ENCODE measurements around the gene CYP27A1. TPM values are rescaled to one million over a fixed set of nuclear protein-coding genes. Genes with fewer than 3 reads are reported as not detected.

CYP27A1 gene
- total and polyA plus RNA-seq, 4 donors, result 112 to 354 (median 305) TPM

DNA sequence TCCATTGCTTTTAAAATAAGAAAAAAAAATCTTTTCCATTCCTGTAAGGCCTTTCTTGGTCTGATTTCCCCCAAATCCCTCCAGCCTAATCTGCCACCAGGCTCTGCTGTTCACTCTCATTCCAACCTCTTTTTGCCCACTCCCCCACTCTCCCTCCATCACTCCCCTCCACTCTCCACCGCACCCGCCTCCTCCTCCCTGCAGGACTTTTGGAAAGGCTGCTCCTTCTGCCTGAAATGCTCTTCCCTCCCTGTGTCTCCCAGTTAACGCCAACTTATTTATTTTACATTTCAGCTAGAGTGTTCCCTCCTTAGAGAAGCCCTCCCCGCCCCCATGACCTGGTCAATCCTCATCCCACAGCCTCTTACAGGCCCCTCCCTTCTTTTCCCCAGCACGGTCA lies 72.9 kb downstream of the CYP27A1 start:
- Histone ChIP-seq H3K9me3 (ENCODE audit: control insufficient read depth in 4 of 4, low read length in 3 of 4) (no peaks in the 10 kb centered on the region), H3K9ac (ENCODE audit: low read depth in 1 of 2, low read length in 2 of 2) (no peak overlapping the region), H3K27me3 (ENCODE audit: control insufficient read depth in 4 of 4, insufficient read depth in 4 of 4, low read length in 3 of 4) (peaks cover 2 to 17% (median 7%) of the 10 kb centered on the region in 4 donors), H3K36me3 (ENCODE audit: control insufficient read depth in 4 of 4, insufficient read depth in 3 of 4, low read depth in 1 of 4, low read length in 3 of 4) (no peaks in the 10 kb centered on the region), H3K27ac (ENCODE audit: low read depth in 1 of 2, low read length in 2 of 2) (no peak overlapping the region), H3K4me3 (ENCODE audit: low read depth in 1 of 3, low read length in 3 of 3) (no peak overlapping the region), H3K4me1 (ENCODE audit: control insufficient read depth in 4 of 4, insufficient read depth in 4 of 4, low read length in 3 of 4) (peaks cover 0 to 8% (median 2%) of the 10 kb centered on the region in 4 donors)
- 42% methylated on average over 5 of the region's 5 CpGs for WGBS
- TF ChIP-seq CTCF (IDR thresholded peaks at IDR 0.05; ENCODE audit: low read depth, low read length, missing input control) (no peak), EGR1 (IDR thresholded peaks at IDR 0.05; ENCODE audit: low read depth in 2 of 2) (no peak), YY1 (IDR thresholded peaks at IDR 0.05) (no peak), FOXA1 (IDR thresholded peaks at IDR 0.05) (no peak), GABPA (IDR thresholded peaks at IDR 0.05 in 1 of 2, conservative IDR thresholded peaks at IDR 0.05 in 1 of 2) (no peak), NR2F2 (IDR thresholded peaks at IDR 0.05) (no peak), HNF4A (conservative IDR thresholded peaks at IDR 0.05) (no peak), RXRA (IDR thresholded peaks at IDR 0.05) (no peak), HNF4G (IDR thresholded peaks at IDR 0.05) (no peak), JUND (IDR thresholded peaks at IDR 0.05) (no peak), RAD21 (IDR thresholded peaks at IDR 0.05) (no peak)
- TF ChIP-seq, protein P1, sequence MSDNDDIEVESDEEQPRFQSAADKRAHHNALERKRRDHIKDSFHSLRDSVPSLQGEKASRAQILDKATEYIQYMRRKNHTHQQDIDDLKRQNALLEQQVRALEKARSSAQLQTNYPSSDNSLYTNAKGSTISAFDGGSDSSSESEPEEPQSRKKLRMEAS (IDR thresholded peaks at IDR 0.05), result no peak
- TF ChIP-seq, protein P2, sequence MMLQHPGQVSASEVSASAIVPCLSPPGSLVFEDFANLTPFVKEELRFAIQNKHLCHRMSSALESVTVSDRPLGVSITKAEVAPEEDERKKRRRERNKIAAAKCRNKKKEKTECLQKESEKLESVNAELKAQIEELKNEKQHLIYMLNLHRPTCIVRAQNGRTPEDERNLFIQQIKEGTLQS (IDR thresholded peaks at IDR 0.05), result no peak
- TF ChIP-seq, protein P3, sequence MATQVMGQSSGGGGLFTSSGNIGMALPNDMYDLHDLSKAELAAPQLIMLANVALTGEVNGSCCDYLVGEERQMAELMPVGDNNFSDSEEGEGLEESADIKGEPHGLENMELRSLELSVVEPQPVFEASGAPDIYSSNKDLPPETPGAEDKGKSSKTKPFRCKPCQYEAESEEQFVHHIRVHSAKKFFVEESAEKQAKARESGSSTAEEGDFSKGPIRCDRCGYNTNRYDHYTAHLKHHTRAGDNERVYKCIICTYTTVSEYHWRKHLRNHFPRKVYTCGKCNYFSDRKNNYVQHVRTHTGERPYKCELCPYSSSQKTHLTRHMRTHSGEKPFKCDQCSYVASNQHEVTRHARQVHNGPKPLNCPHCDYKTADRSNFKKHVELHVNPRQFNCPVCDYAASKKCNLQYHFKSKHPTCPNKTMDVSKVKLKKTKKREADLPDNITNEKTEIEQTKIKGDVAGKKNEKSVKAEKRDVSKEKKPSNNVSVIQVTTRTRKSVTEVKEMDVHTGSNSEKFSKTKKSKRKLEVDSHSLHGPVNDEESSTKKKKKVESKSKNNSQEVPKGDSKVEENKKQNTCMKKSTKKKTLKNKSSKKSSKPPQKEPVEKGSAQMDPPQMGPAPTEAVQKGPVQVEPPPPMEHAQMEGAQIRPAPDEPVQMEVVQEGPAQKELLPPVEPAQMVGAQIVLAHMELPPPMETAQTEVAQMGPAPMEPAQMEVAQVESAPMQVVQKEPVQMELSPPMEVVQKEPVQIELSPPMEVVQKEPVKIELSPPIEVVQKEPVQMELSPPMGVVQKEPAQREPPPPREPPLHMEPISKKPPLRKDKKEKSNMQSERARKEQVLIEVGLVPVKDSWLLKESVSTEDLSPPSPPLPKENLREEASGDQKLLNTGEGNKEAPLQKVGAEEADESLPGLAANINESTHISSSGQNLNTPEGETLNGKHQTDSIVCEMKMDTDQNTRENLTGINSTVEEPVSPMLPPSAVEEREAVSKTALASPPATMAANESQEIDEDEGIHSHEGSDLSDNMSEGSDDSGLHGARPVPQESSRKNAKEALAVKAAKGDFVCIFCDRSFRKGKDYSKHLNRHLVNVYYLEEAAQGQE (IDR thresholded peaks at IDR 0.05), result no peak
- TF ChIP-seq, protein P4, sequence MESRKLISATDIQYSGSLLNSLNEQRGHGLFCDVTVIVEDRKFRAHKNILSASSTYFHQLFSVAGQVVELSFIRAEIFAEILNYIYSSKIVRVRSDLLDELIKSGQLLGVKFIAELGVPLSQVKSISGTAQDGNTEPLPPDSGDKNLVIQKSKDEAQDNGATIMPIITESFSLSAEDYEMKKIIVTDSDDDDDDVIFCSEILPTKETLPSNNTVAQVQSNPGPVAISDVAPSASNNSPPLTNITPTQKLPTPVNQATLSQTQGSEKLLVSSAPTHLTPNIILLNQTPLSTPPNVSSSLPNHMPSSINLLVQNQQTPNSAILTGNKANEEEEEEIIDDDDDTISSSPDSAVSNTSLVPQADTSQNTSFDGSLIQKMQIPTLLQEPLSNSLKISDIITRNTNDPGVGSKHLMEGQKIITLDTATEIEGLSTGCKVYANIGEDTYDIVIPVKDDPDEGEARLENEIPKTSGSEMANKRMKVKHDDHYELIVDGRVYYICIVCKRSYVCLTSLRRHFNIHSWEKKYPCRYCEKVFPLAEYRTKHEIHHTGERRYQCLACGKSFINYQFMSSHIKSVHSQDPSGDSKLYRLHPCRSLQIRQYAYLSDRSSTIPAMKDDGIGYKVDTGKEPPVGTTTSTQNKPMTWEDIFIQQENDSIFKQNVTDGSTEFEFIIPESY (IDR thresholded peaks at IDR 0.05), result no peak
- no peak for DNase-seq (ENCODE audit: low spot score)
